SKM-1 treated with dmso at 0.1 percent for 144 hours (cell line): ENCODE measurements around the gene SMPD4.
"Not testable (repeated sequence)": the region's sequence is repeated elsewhere in the genome, so short reads cannot be mapped to it uniquely, and the experiment has no call there.

ENCODE experiments used
- DNase-seq: peaks from one replicate; lab custom pipeline; 2025; ENCODE audit not compliant: unreplicated experiment; lab: John Stamatoyannopoulos, UW

SMPD4 gene, protein sequence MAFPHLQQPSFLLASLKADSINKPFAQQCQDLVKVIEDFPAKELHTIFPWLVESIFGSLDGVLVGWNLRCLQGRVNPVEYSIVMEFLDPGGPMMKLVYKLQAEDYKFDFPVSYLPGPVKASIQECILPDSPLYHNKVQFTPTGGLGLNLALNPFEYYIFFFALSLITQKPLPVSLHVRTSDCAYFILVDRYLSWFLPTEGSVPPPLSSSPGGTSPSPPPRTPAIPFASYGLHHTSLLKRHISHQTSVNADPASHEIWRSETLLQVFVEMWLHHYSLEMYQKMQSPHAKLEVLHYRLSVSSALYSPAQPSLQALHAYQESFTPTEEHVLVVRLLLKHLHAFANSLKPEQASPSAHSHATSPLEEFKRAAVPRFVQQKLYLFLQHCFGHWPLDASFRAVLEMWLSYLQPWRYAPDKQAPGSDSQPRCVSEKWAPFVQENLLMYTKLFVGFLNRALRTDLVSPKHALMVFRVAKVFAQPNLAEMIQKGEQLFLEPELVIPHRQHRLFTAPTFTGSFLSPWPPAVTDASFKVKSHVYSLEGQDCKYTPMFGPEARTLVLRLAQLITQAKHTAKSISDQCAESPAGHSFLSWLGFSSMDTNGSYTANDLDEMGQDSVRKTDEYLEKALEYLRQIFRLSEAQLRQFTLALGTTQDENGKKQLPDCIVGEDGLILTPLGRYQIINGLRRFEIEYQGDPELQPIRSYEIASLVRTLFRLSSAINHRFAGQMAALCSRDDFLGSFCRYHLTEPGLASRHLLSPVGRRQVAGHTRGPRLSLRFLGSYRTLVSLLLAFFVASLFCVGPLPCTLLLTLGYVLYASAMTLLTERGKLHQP

DNA sequence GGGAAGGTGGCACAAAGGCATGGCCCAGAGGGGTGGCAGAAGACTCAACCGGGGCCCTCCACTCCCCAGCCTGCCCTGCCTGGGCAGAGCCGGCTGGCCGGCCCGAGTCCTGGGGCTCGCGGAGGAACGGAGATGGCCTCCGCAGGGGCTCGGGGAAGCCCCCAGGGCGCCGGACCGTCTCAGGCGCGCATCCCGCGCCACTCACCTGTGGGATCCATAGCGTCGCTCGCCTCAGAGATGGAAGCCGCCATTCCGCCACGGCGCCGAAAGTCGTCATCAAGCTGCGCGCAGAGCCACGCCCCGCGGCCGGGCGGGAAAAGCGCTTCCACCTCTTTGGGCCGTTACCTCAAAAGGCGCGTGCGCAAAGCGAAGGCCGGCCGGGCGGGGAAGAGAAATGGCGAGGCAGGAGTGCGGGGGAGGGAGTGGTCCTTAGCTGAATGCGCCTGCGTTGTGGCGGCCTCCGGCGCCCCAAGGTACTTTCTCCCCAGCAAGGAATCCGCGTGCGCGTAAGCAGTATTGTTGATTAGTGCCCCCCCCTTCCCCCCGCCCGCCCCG is at the start of gene SMPD4:
TSS of gene SMPD4 (minus strand) at position 278 of the 555 bp plus-strand sequence. CDS start 5,010 bp downstream, outside the sequence.
- DNase-seq: peak; percentile 83

DNA sequence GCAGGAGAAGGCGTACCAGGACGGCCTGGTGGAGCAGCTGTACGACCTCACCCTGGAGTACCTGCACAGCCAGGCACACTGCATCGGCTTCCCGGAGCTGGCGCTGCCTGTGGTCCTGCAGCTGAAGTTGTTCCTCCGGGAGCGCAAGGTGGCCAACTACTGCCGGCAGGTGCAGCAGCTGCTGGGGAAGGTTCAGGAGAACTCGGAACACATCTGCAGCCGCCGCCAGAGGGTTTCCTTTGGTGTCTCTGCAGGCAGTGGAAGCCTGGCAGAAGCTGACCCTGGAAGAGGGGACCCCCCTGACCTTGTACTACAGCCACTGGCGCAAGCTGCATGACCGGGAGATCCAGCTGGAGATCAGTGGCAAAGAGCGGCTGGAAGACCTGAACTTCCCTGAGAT is 49.5 kb upstream of the SMPD4 start:
- DNase-seq: not testable (repeated sequence)

DNA sequence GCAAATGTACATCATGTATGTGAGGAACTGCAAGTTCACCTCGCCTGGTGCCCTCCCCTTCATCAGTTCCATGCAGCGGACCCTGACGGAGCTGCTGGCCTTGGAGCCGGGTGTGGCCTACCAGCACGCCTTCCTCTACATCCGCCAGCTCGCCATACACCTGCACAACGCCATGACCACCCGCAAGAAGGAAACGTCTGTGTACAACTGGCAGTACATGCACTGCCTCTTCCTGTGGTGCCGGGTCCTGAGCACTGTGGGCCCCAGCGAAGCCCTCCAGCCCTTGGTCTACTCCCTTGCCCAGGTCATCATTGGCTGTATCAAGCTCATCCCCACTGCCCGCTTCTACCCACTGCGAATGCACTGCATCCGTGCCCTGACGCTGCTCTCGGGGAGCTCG is 49.0 kb upstream of the SMPD4 start:
- DNase-seq: not testable (repeated sequence)

DNA sequence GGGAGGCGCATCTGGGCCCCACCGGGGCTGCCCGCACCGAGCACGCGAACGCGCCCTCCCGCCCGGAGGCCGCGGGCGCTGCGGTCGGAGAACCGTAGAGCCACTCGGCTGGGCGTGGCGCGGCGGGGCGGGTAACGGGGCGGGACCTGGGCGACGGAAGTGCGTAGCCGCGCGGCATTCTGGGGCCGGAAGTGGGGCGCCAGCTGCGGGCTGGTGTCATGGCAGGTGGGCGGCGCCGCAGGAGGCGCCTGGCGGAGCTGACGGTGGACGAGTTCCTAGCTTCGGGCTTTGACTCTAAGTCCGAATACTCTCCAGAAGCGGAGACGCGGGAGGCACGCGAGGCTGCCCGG is 47.7 kb upstream of the SMPD4 start:
- DNase-seq: not testable (repeated sequence)

DNA sequence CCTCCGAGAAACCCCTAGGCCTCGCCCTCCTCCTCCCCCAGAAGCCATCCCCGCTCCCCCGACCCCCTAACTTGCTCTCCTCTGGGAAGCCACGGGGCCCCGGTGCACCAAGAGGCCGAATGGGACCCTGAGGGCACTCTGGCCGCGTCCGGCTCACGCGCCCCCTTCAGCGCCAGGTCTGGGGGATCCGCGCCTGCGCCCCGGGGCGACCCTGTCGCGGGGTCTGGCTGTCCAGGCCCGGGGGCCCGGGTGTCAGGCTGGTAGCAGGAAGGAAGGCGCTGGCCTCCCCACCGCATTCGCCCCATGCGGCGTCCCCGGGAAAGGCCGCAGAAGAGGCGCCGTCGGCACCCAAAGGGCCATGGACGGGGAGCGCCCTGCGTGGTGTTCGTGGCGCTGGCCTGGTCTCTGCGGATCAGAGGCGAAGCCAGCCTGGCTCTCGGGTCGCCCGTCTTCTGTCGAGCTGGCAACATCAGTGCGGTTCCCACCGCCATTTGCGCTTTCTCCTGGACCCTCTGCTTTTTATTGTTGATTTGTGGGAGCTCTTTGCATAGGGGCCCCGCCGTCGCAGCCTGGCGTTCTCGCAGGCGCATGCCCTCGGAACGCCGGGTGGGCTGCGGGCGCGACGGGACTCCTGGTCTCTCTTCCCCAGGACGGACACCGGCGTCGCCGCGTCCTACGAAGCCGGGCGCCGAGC is 47.2 kb upstream of the SMPD4 start:
- not testable (repeated sequence) for DNase-seq

DNA sequence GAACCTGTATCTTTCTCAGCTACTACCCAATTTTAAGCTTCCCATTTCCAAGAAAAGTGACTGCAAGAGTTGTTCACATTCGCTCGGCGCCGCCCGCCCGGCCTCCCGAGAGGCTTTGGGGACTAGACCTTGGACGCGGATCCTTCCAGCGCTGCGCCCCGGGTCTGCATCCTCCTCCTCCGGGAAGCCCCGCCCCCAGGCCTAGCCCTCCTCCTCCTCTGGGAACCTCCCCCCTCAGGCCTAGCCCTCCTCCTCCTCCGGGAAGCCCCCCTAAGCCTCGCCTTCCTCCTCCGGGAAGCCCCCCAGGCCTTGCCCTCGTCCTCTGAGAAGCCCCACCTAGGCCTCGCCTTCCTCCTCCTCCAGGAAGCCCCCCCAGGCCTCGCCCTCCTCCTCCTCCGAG is 46.6 kb upstream of the SMPD4 start:
- DNase-seq: not testable (repeated sequence)

DNA sequence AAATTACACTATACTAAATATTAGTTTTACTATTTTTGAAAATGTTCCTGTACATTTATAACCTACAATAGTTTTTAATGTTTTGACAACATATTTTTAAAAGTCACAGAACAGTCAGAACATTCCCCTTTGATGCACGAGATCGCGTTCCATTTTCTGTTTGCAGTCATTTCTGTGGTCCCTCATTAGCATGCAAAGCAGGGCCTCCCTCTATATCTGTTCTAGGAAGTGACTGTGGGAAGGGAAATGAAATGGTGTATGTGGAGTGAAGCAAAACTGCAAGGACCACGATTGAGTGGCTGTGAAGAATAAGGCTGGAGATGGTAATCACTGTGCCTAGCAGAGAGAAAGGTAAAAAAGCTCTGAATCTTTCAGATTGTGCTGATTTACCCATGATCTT is 41.1 kb upstream of the SMPD4 start:
- DNase-seq: not testable (repeated sequence)

DNA sequence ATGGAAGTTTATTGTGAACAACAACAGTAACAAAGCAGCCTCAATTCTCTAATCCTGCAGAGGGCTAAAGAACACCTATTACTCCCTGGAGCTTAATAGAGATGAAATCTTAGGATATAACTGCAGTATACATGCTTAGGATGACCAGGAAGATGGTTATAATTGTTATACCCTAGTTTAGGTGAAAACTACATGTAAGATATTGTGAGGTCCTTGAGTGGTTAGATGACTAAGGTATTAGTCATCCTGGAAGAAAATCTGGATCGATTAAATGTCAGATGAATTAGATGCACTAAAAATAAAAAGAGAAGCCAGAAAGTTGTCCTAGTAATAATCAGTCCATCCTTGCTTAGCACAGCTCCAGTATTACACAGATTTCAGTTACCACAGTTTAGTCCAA is 39.1 kb upstream of the SMPD4 start:
- not testable (repeated sequence) for DNase-seq

DNA sequence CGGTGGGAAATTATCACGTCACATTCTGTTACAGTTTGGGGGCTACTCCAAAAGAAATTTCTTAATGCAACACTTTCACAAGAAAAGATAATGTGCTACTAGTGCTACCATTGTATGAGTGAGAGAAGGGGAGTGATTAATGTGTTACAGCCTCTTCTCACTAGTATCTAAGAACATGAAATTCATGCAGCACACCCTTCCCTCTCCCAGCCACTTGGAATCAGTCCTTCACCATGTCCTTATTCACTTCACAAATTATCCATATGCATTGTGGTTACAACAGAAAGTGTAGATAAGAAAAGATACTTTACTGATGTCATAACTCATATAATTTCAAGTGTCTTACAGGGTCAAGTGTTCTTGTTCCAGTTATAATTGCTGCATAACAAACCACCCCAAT is 37.7 kb upstream of the SMPD4 start:
- not testable (repeated sequence) for DNase-seq

DNA sequence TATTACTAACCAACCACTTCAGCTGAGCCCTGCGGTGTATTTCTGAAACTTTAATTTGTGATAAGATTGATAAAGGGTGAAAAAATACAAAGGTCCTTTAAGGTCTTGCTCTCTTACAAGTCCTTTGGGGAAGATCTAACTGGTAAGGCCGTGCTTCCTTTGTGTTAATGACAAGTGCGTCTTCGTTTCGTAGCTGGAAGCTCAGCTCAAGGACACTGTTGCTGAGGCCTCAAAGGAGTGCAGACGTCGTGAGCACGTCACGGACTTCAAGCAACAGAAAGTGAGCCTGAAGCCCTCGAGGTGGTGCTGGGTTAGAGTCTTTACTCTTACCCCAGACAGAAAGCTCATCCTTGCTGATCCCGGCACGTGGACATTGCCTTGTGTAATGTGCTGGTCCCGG is 25.6 kb upstream of the SMPD4 start:
- DNase-seq: not testable (repeated sequence)

DNA sequence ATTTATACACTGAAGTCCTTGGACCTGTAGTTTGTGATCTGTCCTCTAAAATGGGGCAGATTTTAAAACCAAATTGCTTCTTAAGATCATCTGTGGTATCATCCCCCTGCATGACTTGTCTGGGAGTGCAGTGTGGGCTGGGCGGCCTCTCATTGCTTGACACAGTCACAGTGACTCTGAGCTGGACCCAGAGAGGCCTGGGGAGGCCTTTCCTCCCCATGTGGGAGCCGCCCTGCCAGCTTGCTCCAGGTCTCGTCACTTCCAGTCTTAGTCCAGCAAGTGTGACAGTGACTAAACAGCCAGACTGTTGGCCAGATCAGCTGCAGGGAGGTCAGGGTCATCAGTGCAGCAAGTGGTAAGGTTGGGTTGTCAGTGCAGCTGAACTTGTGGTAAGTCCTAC is 21.7 kb upstream of the SMPD4 start:
- not testable (repeated sequence) for DNase-seq

DNA sequence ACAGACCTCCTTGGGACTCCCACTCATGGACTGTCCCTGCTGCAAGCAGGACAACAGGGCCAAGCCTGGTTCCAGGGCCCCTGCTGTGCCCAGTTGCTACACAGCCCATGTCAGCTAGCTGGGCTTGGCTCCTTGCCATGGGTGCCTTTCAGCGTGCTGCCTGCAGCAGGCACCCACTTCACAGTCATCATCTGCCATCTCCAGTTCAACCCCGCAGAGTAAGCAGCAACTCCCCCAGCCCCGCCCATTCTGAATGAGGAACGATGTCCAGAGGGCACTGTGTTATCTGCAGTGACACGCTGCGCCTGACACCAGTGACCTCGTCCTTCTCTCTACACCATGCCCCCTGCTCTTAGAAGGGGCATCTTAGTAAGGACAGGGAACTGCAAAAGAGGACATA is 21.1 kb upstream of the SMPD4 start:
- not testable (repeated sequence) for DNase-seq

DNA sequence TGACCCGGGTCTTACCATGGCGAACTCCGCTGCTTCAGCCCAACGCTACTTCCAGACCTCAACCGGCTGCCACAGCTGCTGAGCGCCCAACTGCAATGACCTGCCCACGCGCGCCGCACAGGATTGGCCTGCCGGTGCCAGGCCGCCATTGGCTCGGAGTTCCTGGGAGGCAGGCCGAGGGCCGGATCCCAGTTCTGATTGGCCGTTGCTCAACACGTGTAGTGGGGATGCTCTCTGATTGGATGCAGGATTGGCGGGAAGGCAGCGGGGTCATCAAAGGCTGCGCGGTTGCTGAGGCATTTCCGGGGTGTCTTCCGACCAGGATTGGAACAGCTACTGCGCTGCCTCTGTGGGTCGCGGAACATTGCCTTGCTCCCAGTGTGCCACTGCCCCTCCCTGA is 16.9 kb upstream of the SMPD4 start, which contains the start of gene TUBA3E:
TSS of gene TUBA3E (minus strand) at position 97 of the 400 bp plus-strand sequence. CDS start at position 18, 79 bp downstream.
- DNase-seq: no peak

DNA sequence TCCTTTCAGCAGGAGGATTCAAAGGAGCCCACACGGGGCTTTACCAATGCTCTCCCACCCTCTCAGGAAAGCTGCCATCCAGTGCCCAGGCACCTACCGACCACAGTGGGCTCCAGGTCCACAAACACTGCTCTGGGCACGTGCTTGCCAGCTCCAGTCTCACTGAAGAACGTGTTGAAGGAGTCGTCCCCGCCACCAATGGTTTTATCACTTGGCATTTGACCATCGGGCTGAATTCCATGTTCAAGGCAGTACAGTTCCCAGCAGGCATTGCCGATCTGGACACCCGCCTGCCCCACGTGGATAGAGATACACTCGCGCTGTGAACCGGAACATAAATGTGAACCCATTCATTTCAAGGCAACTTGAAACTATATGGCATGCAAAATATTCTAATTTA is 14.7 kb upstream of the SMPD4 start:
- DNase-seq: not testable (repeated sequence)

DNA sequence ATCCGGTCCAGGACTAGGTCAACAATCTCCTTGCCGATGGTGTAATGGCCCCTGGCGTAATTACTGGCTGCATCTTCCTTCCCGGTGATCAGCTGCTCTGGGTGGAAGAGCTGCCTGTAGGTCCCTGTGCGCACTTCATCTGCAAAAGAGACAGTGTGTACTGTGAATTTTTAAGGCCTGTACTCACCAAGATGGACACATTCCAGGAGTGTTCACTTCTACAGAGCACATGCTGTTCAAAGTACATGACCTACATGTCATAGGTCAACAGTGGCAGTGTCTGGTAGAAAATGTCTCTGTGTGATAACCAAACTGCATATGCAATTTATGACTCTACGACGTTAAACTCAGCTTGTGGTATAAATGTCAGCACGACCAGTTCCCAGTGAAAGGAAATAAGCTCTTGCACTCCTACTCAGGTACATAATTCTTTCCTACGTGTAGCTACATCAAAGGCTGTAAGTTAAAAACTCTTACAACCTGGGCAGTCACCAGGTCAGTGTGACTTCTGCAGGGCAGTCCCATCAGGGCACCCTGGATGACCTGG is 13.8 kb upstream of the SMPD4 start:
- not testable (repeated sequence) for DNase-seq

DNA sequence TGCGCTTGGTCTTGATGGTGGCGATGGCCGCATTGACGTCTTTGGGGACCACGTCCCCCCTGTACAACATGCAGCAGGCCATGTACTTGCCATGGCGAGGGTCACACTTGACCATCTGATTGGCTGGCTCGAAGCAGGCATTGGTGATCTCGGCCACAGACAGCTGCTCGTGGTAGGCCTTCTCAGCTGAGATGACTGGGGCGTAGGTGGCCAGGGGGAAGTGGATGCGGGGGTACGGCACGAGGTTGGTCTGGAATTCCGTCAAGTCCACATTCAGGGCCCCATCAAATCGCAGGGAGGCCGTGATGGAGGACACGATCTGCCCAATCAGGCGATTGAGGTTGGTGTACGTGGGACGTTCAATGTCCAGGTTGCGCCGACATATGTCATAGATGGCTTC is 12.4 kb upstream of the SMPD4 start:
- not testable (repeated sequence) for DNase-seq

DNA sequence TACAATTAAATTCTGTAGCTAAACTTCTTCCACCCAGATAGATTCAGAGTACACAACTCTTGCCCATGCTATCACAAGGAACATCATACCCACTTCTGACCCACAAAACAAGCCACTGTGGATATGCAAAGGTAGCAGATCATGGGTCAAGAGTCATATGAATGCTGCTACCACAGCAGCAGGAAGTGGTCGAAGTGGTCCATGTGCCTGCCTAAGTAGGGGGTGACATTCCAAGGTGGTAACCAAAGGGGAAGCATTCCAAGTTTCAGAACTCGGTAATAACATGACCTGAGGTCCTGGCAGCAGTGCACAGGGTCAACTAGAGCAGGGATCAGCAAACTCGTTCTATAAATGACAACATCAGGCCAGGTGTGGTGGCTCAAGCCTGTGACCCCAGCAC is 11.0 kb upstream of the SMPD4 start:
- DNase-seq: not testable (repeated sequence)

DNA sequence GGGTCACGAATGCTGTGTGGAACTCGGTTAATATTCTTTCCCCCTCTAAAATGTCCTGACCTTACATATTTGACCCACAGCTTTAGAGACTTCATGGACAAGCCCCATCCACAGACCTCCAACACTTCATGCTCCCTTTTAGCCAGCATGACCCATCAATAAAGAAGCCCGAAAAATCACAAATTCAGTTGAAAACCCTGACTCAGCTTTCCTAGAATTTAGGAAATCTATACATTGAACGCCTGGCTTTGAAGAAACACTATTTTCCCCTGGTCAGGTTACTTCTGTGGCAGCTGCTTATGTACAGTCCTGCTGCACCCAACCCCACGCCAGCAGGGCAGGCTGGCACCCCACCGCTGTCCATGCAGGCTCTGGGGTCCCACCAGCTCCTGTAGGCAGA is 9.9 kb upstream of the SMPD4 start:
- DNase-seq: not testable (repeated sequence)

DNA sequence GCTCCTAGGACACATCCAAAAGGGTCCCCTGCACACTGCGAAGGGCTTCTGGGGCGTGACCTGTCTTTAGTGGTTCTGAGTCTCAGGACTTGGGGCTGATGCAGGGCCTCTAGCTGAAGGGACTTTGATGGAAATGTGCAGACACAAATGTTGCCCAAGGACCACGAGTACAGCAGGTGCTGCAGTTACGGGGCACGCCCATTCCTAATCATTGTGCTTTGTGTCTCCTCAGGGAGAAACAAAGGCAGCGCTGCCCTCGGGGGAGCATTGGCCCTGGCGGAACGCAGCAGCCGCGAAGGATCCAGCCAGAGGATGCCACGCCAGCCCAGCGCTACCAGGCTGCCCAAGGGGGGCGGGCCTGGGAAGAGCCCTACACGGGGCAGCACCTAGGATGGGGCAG is 8.8 kb upstream of the SMPD4 start:
- DNase-seq: no peak

DNA sequence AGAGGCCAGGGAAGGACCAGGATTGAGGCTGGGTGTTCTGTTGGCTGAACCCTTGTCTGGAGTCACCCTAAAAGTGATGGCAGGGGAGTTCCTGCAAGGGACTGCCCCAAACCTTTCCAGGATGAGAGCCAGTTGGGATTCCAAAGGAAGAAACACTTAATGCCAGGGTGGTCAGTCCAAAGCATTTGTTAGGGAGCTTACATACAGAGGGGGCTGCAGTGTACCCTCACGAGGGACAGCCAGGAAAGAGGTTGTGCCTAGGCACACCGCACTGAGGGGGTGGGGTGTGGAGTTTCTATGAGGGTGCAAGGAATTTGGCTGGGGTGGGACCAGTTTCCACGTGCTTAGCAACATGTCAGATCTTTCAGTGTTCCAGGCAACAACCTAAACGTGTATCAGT is 7.6 kb upstream of the SMPD4 start:
- not testable (repeated sequence) for DNase-seq
